ENCODE results near the gene SAMD4A. TPM values are rescaled to one million over a fixed set of nuclear protein-coding genes. Genes with fewer than 3 reads are reported as not detected.

The SAMD4A gene
- total RNA-seq, 1 donor from 2014 or later, result 52.2 TPM

DNA sequence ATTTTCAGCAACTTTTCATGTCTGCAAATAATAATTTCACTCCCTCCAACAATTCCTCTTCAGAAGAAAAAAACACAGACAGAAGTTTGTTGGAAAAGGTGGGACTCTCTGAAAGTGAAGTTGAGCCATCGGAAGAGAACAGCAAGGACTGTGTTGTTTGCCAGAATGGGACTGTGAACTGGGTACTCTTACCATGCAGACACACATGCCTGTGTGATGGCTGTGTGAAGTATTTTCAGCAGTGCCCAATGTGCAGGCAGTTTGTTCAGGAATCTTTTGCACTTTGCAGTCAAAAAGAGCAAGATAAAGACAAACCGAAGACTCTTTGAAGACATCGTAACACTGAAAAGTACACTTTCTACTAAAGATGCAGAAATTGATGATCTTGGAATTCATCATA is 28.9 kb upstream of the SAMD4A start:
- Histone ChIP-seq H3K27ac (ENCODE audit: low read depth, low read length) (no peak overlapping the region), H3K9ac (ENCODE audit: low read depth in 1 of 3, low read length in 3 of 3) (no peak overlapping the region), H3K36me3 (ENCODE audit: control insufficient read depth in 3 of 3, insufficient read depth in 3 of 3, low read length in 3 of 3) (peaks cover 3 to 12% (median 6%) of the 10 kb centered on the region in 3 donors), H3K4me1 (ENCODE audit: control insufficient read depth in 3 of 3, insufficient read depth in 3 of 3, low read length in 3 of 3) (no peaks in the 10 kb centered on the region), H3K9me3 (ENCODE audit: control insufficient read depth in 3 of 3, low read length in 3 of 3) (no peaks in the 10 kb centered on the region), H3K27me3 (ENCODE audit: control insufficient read depth in 3 of 3, insufficient read depth in 3 of 3, low read length in 3 of 3) (no peaks in the 10 kb centered on the region), H3K4me3 (ENCODE audit: low read length in 3 of 3) (no peak overlapping the region)

DNA sequence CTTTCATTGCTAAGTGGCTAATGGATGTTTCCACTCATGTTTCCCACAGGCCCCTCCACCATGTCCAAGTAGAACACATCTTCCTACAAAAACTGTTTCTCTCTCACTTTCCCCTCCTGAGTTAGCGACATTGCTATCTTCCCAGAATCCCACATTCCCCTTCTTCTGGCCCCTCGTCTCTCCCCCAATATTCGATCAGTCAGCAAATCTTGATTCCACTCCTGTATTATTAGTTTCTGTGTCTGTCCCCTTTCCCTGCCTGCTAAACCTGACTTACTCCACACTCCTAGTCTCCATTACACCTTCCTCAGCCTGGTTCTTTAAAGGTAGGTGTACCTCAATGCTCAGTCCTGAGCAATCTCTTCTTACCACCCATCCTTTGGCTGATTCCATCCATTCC is 19.3 kb upstream of the SAMD4A start:
- no peaks in the 10 kb centered on the region for H3K9me3 ChIP-seq (ENCODE audit: control insufficient read depth in 3 of 3, low read length in 3 of 3)
- H3K36me3 ChIP-seq (ENCODE audit: control insufficient read depth in 3 of 3, insufficient read depth in 3 of 3, low read length in 3 of 3), result no peaks in the 10 kb centered on the region
- no peaks in the 10 kb centered on the region for H3K27me3 ChIP-seq (ENCODE audit: control insufficient read depth in 3 of 3, insufficient read depth in 3 of 3, low read length in 3 of 3)
- no peaks in the 10 kb centered on the region for H3K4me1 ChIP-seq (ENCODE audit: control insufficient read depth in 3 of 3, insufficient read depth in 3 of 3, low read length in 3 of 3)
- no peak overlapping the region for H3K27ac ChIP-seq (ENCODE audit: low read depth, low read length)
- H3K9ac ChIP-seq (ENCODE audit: low read depth in 1 of 3, low read length in 3 of 3), result no peak overlapping the region
- H3K4me3 ChIP-seq (ENCODE audit: low read length in 3 of 3), result no peak overlapping the region

DNA sequence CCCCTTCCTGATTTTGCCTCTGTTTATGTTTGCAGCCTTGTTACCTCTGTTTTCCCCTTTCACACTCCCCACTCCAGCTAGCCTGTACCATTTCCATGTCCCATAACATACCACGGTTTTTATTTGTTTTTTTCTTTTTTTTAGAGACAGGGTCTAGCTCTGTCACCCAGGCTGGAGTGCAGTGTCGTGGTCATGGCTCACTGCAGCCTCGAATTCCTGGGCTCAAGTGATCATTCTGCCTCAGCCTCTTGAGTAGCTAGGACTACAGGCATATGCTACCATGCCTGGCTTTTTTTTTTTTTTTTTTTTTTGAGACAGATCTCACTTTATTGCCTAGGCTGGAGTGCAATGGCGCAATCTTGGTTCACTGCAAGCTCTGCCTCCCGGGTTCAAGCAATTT is 18.4 kb upstream of the SAMD4A start:
- Histone ChIP-seq H3K36me3 (ENCODE audit: control insufficient read depth in 3 of 3, insufficient read depth in 3 of 3, low read length in 3 of 3) (no peaks in the 10 kb centered on the region), H3K27me3 (ENCODE audit: control insufficient read depth in 3 of 3, insufficient read depth in 3 of 3, low read length in 3 of 3) (no peaks in the 10 kb centered on the region), H3K4me3 (ENCODE audit: low read length in 3 of 3) (no peak overlapping the region), H3K9me3 (ENCODE audit: control insufficient read depth in 3 of 3, low read length in 3 of 3) (no peaks in the 10 kb centered on the region), H3K4me1 (ENCODE audit: control insufficient read depth in 3 of 3, insufficient read depth in 3 of 3, low read length in 3 of 3) (no peaks in the 10 kb centered on the region), H3K27ac (ENCODE audit: low read depth, low read length) (no peak overlapping the region), H3K9ac (ENCODE audit: low read depth in 1 of 3, low read length in 3 of 3) (no peak overlapping the region)

DNA sequence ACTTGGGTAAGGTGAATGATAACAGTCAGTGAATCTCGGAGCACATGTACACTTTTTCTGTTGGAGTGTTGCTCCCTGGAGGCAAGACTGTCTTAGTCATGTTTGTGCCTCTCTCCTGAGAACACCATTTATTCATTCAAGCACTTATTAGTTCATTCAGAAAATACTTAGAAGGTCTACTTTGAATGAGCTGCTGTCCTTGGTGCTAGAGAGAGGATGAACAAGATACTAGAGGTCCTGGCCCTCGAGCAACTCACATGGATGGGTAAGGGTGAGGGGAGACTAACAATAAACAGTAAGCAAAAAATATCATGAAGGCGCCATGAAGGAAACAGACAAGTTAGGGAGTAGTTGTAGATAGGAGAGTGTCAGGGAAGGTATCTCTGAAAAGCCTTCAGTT is 17.1 kb upstream of the SAMD4A start:
- Histone ChIP-seq H3K9ac (ENCODE audit: low read depth in 1 of 3, low read length in 3 of 3) (no peak overlapping the region), H3K36me3 (ENCODE audit: control insufficient read depth in 3 of 3, insufficient read depth in 3 of 3, low read length in 3 of 3) (no peaks in the 10 kb centered on the region), H3K4me1 (ENCODE audit: control insufficient read depth in 3 of 3, insufficient read depth in 3 of 3, low read length in 3 of 3) (no peaks in the 10 kb centered on the region), H3K9me3 (ENCODE audit: control insufficient read depth in 3 of 3, low read length in 3 of 3) (no peaks in the 10 kb centered on the region), H3K27me3 (ENCODE audit: control insufficient read depth in 3 of 3, insufficient read depth in 3 of 3, low read length in 3 of 3) (no peaks in the 10 kb centered on the region), H3K27ac (ENCODE audit: low read depth, low read length) (no peak overlapping the region), H3K4me3 (ENCODE audit: low read length in 3 of 3) (no peak overlapping the region)

DNA sequence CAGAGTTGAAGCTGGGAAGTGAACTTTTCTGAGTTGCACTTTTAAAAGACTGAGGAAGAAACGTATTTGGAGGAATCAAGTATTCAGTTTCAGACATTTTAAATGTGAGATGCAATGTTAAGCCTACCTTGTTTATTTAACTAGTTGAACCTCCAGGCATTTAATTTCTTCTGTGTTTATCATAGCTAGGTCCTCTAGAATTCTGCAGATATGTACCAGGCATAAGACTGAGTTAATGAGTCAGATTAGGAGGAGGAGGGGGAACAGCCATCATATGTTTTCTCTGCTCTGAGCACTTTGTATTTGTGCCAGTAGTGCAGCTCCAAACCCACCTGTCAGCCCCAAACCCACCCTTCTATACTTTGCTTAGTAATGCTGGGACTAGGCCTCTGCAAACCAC is 16.4 kb upstream of the SAMD4A start:
- Histone ChIP-seq H3K27me3 (ENCODE audit: control insufficient read depth in 3 of 3, insufficient read depth in 3 of 3, low read length in 3 of 3) (no peaks in the 10 kb centered on the region), H3K4me1 (ENCODE audit: control insufficient read depth in 3 of 3, insufficient read depth in 3 of 3, low read length in 3 of 3) (no peaks in the 10 kb centered on the region), H3K36me3 (ENCODE audit: control insufficient read depth in 3 of 3, insufficient read depth in 3 of 3, low read length in 3 of 3) (no peaks in the 10 kb centered on the region), H3K27ac (ENCODE audit: low read depth, low read length) (no peak overlapping the region), H3K4me3 (ENCODE audit: low read length in 3 of 3) (no peak overlapping the region), H3K9ac (ENCODE audit: low read depth in 1 of 3, low read length in 3 of 3) (no peak overlapping the region), H3K9me3 (ENCODE audit: control insufficient read depth in 3 of 3, low read length in 3 of 3) (no peaks in the 10 kb centered on the region)

DNA sequence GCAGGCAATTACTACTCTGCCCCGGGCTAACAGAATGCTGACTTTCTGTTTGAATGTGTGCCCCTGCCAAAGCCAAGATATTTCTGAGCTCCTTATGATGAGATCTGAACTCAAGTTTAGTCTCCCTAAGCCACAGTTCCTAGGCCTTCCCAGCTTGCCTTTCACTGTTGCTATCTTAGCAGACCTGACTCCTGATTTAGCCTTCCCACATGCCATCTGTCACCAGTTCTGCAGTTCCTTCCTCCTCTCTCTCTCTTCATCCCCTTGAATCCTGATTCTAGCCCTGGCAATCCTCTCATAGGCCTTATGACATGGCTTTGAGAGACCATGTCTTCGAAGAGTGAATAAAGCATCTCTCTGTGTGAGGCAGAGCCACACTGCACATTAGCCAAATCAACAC is 12.5 kb upstream of the SAMD4A start:
- Histone ChIP-seq H3K27me3 (ENCODE audit: control insufficient read depth in 3 of 3, insufficient read depth in 3 of 3, low read length in 3 of 3) (no peaks in the 10 kb centered on the region), H3K27ac (ENCODE audit: low read depth, low read length) (no peak overlapping the region), H3K4me1 (ENCODE audit: control insufficient read depth in 3 of 3, insufficient read depth in 3 of 3, low read length in 3 of 3) (no peaks in the 10 kb centered on the region), H3K9me3 (ENCODE audit: control insufficient read depth in 3 of 3, low read length in 3 of 3) (no peaks in the 10 kb centered on the region), H3K9ac (ENCODE audit: low read depth in 1 of 3, low read length in 3 of 3) (no peak overlapping the region), H3K4me3 (ENCODE audit: low read length in 3 of 3) (no peak overlapping the region), H3K36me3 (ENCODE audit: control insufficient read depth in 3 of 3, insufficient read depth in 3 of 3, low read length in 3 of 3) (no peaks in the 10 kb centered on the region)

DNA sequence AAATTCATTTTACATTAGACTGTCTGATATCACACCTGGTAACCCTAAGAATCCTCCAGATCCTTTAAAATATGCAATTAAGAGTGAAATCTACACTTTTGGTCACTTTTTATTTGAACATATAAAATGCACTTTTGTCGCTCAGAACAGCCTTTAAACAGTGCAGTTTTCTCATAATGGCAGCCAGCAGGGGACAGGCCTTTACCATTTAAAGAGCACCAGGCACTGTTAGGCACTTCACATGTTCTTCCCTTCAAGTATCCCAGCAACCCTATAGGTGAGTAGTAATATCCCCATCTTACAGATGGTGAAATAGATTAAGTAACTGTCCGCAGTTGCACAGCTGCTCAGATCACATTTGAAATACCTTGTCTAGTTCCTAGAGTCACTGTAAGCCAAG is 11.3 kb upstream of the SAMD4A start:
- Histone ChIP-seq H3K4me3 (ENCODE audit: low read length in 3 of 3) (no peak overlapping the region), H3K36me3 (ENCODE audit: control insufficient read depth in 3 of 3, insufficient read depth in 3 of 3, low read length in 3 of 3) (no peaks in the 10 kb centered on the region), H3K27ac (ENCODE audit: low read depth, low read length) (no peak overlapping the region), H3K27me3 (ENCODE audit: control insufficient read depth in 3 of 3, insufficient read depth in 3 of 3, low read length in 3 of 3) (no peaks in the 10 kb centered on the region), H3K4me1 (ENCODE audit: control insufficient read depth in 3 of 3, insufficient read depth in 3 of 3, low read length in 3 of 3) (no peaks in the 10 kb centered on the region), H3K9ac (ENCODE audit: low read depth in 1 of 3, low read length in 3 of 3) (no peak overlapping the region), H3K9me3 (ENCODE audit: control insufficient read depth in 3 of 3, low read length in 3 of 3) (no peaks in the 10 kb centered on the region)

DNA sequence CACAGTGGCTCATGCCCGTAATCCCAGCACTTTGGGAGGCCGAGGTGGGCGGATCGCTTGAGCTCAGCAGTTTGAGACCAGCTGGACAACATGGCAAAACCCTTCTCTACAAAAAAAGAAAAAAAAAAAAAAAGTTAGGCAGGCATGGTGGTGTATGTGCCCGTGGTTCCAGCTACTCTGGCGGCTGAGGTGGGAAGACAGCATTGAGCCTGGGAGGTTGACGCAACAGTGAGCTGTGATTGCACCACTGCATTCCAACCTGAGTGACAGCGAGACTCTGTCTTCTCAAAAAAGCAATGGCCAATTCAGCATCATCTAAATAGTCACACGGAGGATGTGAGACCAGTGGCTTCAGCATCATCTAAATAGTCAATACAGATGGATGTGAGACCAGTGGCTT is 10.4 kb upstream of the SAMD4A start:
- H3K9me3 ChIP-seq (ENCODE audit: control insufficient read depth in 3 of 3, low read length in 3 of 3), result no peaks in the 10 kb centered on the region
- no peak overlapping the region for H3K27ac ChIP-seq (ENCODE audit: low read depth, low read length)
- H3K36me3 ChIP-seq (ENCODE audit: control insufficient read depth in 3 of 3, insufficient read depth in 3 of 3, low read length in 3 of 3), result no peaks in the 10 kb centered on the region
- no peaks in the 10 kb centered on the region for H3K4me1 ChIP-seq (ENCODE audit: control insufficient read depth in 3 of 3, insufficient read depth in 3 of 3, low read length in 3 of 3)
- H3K9ac ChIP-seq (ENCODE audit: low read depth in 1 of 3, low read length in 3 of 3), result no peak overlapping the region
- H3K4me3 ChIP-seq (ENCODE audit: low read length in 3 of 3), result no peak overlapping the region
- H3K27me3 ChIP-seq (ENCODE audit: control insufficient read depth in 3 of 3, insufficient read depth in 3 of 3, low read length in 3 of 3), result no peaks in the 10 kb centered on the region

DNA sequence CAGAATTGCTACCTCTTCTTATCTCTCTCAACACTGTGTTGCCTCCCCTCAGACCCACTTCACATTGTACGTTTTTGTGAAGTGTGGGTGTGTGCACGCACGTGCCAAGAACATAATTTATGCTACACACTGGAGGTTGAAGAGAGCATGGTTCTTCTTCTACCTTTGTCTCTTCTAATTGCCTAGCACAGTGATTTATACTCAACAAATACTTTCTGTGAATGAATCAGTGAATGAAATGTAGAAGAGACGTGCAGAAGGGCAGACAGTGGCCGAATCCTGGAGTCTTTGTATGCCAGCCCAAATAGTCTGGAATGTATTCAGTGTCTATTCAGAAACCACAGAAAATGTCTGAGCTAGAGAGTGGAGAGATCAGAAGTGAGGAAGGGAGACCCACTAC is 4.6 kb upstream of the SAMD4A start:
- Histone ChIP-seq H3K9ac (ENCODE audit: low read depth in 1 of 3, low read length in 3 of 3) (no peak overlapping the region), H3K4me1 (ENCODE audit: control insufficient read depth in 3 of 3, insufficient read depth in 3 of 3, low read length in 3 of 3) (peaks cover 6 to 12% (median 11%) of the 10 kb centered on the region in 3 donors), H3K36me3 (ENCODE audit: control insufficient read depth in 3 of 3, insufficient read depth in 3 of 3, low read length in 3 of 3) (no peaks in the 10 kb centered on the region), H3K9me3 (ENCODE audit: control insufficient read depth in 3 of 3, low read length in 3 of 3) (no peaks in the 10 kb centered on the region), H3K4me3 (ENCODE audit: low read length in 3 of 3) (no peak overlapping the region), H3K27ac (ENCODE audit: low read depth, low read length) (no peak overlapping the region), H3K27me3 (ENCODE audit: control insufficient read depth in 3 of 3, insufficient read depth in 3 of 3, low read length in 3 of 3) (no peaks in the 10 kb centered on the region)

DNA sequence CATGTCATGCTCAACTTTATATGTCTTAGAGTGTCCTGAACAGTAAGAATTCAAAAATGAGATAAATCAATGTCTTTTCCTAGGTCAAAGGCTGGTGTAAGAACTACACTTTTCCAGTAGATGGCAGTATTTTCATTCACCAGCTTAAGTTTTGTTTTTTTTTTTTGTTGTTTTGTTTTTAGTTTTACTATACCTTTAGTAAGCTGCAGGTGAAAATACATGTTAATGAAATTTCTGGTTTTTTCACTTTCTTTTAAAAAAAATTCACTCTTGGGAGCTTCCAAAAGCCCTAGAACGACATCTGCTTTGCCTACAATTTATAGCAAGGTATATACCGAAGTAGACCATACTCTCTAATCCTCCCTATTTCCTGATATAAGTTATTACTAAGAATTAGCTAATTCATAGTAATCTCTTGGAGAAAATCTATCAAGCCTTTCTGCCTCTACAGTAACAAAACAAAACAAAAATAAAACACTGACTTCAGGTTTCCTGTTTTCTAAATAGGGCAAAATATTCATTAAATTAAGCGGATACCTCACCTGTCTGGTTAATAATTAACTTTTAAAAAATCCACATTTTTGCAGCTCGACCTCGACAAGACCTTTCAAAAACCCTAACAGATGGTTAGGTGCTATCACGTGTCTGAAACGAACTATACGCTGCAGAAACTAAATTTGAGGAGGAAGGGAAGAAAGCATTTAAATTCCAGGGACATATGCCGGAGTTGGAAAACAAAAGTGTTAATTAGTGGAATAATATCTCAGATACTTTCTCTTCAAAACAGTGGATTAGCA is 2.7 kb upstream of the SAMD4A start:
- H3K4me1 ChIP-seq (ENCODE audit: control insufficient read depth in 3 of 3, insufficient read depth in 3 of 3, low read length in 3 of 3), result peaks cover 17 to 21% (median 18%) of the 10 kb centered on the region in 3 donors
- peak overlapping the region; percentile 70 to 87 (median 82) for H3K4me3 ChIP-seq (ENCODE audit: low read length in 3 of 3)
- no peaks in the 10 kb centered on the region for H3K9me3 ChIP-seq (ENCODE audit: control insufficient read depth in 3 of 3, low read length in 3 of 3)
- H3K27ac ChIP-seq (ENCODE audit: low read depth, low read length), result peak overlapping the region; percentile 100
- H3K36me3 ChIP-seq (ENCODE audit: control insufficient read depth in 3 of 3, insufficient read depth in 3 of 3, low read length in 3 of 3), result peaks cover 0 to 2% (median 0%) of the 10 kb centered on the region in 3 donors
- H3K9ac ChIP-seq (ENCODE audit: low read depth in 1 of 3, low read length in 3 of 3), result peak overlapping the region; percentile 93 to 99 (median 98)
- no peaks in the 10 kb centered on the region for H3K27me3 ChIP-seq (ENCODE audit: control insufficient read depth in 3 of 3, insufficient read depth in 3 of 3, low read length in 3 of 3)
